PFSK-1 (cell line): ENCODE results near the gene VAPB.

Source experiments
- FOXP2 ChIP-seq: optimal IDR thresholded peaks from 2 replicates; pipeline ENCODE3; 2011; ENCODE audit warnings: borderline replicate concordance, control low read depth, inconsistent platforms; ENCODE audit not compliant: insufficient read depth; ENCODE audit errors: extremely low read length, extremely low read depth
- POLR2AphosphoS5 ChIP-seq: IDR thresholded peaks from 2 replicates; pipeline ENCODE4 v1.6.1; 2012; ENCODE audit warnings: low read depth, mild to moderate bottlenecking, control low read depth, low read length, moderate library complexity
- SIN3A ChIP-seq: IDR thresholded peaks from 2 replicates; pipeline ENCODE4 v1.6.1; 2012; ENCODE audit warnings: mild to moderate bottlenecking, low read length, moderate library complexity, borderline replicate concordance; ENCODE audit not compliant: insufficient read depth
- TAF1 ChIP-seq: IDR thresholded peaks from 2 replicates; pipeline ENCODE4 v1.6.1; 2012; ENCODE audit warnings: low read length, control low read depth, borderline replicate concordance; ENCODE audit not compliant: insufficient read depth
- TF ChIP-seq, protein P1 (sequence below), 2 experiments: IDR thresholded peaks; 2 replicates each; pipeline versions ENCODE4 v1.6.1 to v1.8.0; 2011 to 2012; ENCODE audit warnings: low read depth in 2 of 2, low read length in 2 of 2, control low read depth in 1 of 2, inconsistent platforms in 1 of 2, mild to moderate bottlenecking in 1 of 2, moderate library complexity in 1 of 2; ENCODE audit not compliant: insufficient read depth in 1 of 2

Gene VAPB

DNA sequence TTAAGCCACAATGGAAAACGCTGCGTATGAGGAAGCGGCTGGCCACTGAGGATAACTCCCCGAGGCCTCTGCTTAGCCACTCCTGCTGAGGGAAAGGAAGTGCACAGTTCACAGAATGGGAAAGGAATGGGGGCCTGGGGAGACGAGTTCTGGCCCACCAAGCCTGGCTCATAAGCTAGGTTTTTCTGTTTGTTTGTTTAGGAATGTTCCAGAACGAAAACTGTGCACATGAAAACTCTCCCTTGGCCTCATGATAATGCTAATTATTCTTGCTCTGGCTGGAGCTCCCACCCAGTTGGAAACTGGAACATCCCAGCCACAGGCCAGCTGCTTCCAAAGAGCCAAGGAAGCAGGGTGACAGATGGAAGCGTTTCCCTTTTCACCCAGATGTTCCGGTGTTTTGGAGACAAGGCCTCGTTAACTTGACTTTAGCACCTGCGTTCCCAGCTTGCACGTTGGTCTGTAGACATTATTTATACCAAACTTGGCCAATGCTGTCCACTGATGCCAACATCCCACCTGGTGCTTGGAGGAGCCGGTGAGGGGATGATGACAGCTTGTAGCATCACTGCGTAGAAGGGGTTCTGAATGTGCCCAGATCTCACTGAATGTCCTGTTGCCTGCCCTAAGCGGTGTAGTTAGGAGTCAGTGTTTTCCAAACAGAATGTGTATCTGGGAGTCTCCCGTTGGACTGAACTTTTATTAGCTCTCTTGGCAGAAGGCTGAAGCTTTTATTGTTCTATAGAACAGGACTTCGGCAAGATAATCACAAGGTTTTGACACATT lies 91.7 kb downstream of the VAPB start:
- TF ChIP-seq POLR2AphosphoS5 (no peak), SIN3A (no peak), TAF1 (no peak), FOXP2 (no peak)
- TF ChIP-seq, protein P1, sequence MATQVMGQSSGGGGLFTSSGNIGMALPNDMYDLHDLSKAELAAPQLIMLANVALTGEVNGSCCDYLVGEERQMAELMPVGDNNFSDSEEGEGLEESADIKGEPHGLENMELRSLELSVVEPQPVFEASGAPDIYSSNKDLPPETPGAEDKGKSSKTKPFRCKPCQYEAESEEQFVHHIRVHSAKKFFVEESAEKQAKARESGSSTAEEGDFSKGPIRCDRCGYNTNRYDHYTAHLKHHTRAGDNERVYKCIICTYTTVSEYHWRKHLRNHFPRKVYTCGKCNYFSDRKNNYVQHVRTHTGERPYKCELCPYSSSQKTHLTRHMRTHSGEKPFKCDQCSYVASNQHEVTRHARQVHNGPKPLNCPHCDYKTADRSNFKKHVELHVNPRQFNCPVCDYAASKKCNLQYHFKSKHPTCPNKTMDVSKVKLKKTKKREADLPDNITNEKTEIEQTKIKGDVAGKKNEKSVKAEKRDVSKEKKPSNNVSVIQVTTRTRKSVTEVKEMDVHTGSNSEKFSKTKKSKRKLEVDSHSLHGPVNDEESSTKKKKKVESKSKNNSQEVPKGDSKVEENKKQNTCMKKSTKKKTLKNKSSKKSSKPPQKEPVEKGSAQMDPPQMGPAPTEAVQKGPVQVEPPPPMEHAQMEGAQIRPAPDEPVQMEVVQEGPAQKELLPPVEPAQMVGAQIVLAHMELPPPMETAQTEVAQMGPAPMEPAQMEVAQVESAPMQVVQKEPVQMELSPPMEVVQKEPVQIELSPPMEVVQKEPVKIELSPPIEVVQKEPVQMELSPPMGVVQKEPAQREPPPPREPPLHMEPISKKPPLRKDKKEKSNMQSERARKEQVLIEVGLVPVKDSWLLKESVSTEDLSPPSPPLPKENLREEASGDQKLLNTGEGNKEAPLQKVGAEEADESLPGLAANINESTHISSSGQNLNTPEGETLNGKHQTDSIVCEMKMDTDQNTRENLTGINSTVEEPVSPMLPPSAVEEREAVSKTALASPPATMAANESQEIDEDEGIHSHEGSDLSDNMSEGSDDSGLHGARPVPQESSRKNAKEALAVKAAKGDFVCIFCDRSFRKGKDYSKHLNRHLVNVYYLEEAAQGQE (IDR thresholded peaks at IDR 0.05; ENCODE audit: insufficient read depth in 1 of 2, low read depth in 2 of 2, low read length in 2 of 2) = no peak

DNA sequence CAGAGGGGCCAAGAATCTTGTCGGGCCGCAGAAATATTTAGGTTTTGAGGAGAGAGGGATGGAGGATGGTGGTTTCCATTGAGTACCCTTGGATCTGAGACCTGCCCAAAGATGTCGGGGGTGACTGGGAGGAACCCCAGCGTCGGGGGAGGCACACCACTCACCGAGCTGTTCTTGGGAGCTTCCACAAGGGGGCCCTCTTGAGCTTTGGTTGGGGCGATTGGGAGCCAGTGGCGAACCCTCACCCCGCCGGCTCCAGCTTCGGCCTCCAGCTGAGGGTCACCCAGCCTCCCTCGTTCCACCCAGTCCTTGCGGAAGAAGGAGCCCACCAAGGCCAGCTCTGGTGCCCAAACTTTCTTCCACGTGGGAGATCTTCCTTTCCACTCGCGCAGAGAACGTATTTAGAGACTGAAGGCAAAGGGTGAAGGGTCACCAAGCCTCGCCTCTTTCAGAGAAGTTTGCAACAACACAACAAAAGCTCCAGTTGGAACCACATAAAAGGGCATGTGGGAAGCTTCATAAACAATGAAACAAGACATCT lies 92.5 kb downstream of the VAPB start:
- TF ChIP-seq POLR2AphosphoS5 = no peak
- TF ChIP-seq TAF1 = no peak
- TF ChIP-seq, protein P1 (IDR thresholded peaks at IDR 0.05; ENCODE audit: insufficient read depth in 1 of 2, low read depth in 2 of 2, low read length in 2 of 2) = no peak
- TF ChIP-seq SIN3A = no peak
- TF ChIP-seq FOXP2 = no peak

DNA sequence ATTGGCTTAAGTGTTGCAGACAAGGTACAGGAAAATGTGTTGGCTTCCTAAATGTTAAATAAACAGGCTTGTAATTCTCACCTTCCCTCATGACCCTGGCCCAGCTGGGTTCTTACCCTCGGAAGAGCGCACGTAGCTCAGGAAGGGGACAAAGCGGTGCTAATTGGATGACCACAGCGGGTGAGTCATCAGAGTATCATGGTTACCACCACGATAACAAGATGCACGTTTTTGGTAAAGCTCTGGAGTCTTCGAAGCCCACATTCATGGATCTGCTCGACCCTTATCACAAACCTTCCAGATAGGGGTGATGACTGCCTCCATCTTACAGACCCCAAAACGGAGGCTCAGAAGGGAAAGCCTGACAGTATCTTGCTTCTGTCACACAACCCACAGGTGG lies 93.4 kb downstream of the VAPB start:
- TF ChIP-seq SIN3A = no peak
- TF ChIP-seq TAF1 = no peak
- TF ChIP-seq, protein P1 (IDR thresholded peaks at IDR 0.05; ENCODE audit: insufficient read depth in 1 of 2, low read depth in 2 of 2, low read length in 2 of 2) = no peak
- TF ChIP-seq FOXP2 = no peak
- TF ChIP-seq POLR2AphosphoS5 = no peak

DNA sequence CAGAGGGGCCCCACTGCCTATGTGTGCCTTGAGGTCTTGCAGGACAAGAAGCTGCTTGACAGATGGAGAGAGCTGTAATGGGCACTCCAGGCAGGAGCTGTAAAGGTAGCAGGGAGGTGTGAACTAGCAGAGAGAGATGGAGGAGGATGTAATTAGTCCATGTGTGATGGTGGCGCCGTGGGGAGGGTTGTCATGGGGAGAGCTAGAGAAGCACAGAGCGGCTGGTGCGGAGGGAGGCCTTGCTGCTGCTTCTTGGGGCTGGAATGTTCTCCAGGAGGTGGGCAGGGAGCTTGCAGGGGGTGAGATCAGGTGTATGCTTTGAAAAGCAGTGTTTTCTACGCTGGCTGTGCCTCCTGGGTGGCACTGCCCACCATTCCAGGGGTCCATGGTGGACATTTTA lies 94.0 kb downstream of the VAPB start:
- TF ChIP-seq FOXP2 = no peak
- no peak for TF ChIP-seq SIN3A
- TF ChIP-seq TAF1 = no peak
- no peak for TF ChIP-seq POLR2AphosphoS5
- TF ChIP-seq, protein P1 (IDR thresholded peaks at IDR 0.05; ENCODE audit: insufficient read depth in 1 of 2, low read depth in 2 of 2, low read length in 2 of 2) = no peak
